ENCODE results near the gene FCHSD2.
"Not testable (repeated sequence)": the region's sequence is repeated elsewhere in the genome, so short reads cannot be mapped to it uniquely, and the experiment has no call there.

FCHSD2 gene

DNA sequence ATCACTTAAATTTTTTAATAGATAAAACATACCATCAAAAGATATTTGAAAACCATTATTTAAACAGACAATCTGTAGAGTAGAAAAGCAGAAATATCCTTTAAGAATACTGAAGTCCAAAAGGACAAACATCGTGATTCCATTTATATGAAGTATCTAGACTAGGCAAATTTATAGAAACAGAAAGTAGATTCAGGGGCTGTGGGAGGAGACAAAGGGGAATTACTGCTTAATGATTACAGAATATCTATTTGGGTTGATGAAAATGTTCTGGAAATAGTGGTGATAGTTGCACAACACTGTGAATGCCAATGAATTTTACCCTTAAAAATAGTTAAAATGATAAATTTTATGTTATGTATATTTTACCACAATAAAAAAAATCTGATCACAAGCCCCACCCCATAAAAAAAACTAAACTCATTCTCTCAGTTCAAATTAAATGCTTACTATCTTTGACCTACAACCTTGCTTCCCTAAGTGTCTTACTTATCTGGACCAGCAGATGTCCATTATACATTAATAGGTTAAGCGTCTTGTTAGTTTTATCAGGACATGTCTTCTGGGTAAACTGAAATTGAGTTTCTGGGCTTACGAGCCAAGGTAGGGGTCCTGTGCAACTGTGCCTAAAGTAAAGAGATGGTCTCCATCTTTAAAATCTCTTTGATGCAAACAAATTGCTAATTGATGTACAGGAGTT is 86.3 kb downstream of the FCHSD2 start:
- no peak for DNase-seq

DNA sequence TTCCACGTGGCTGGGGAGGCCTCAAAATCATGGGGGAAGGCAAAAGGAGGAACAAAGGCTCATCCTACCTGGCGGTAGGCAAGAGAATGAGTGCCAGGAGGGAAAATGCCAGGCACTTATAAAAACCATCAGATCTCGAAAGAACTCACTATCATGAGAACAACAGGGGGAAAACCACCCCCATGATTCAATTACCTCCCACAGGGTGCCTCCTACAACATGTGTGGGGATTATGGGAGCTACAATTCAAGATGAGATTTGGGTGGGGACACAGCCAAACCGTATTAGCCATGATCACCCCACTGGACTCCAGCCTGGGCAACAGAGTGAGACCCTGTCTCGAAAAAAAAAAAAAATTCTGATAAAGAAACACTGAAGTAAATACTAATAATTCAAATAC is 87.1 kb downstream of the FCHSD2 start:
- DNase-seq = no peak

DNA sequence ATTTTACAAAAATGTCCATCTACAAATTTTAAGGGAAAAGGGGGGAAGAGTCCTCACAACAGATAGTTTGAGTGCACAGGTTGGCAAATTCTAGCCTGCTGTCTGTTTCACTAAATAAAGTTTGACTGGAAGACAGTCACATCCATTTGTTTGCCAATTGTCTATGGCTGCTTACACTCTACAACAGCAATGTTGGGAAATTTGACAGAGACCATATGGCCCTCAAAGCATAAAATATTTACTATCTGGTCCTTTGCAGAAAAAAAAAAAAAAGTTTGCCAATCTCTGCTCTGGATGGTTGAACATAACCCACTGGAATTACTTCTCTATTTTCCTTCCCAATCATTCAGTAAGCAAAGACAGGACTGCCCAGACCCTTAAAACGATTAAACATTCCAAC is 88.2 kb downstream of the FCHSD2 start:
- DNase-seq = no peak

DNA sequence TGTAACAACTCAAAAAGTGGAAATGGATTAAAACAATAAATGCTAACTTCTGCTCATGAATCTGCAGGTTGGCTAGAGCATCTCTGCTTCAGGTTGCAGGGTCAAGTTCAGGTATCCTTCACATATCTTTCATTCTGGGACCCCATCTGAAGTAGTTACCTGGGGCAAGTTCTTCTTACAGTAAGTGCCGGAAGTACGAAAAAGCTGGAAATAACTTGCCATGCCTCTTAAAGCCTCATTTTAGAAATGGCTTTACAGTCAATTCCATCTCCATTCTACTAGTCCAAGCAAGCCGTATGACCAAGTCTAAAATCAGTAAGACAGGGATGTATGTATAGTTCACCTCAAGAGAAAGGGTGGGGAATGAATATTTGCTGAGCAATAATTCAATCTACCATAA is 93.7 kb downstream of the FCHSD2 start:
- DNase-seq = no peak

DNA sequence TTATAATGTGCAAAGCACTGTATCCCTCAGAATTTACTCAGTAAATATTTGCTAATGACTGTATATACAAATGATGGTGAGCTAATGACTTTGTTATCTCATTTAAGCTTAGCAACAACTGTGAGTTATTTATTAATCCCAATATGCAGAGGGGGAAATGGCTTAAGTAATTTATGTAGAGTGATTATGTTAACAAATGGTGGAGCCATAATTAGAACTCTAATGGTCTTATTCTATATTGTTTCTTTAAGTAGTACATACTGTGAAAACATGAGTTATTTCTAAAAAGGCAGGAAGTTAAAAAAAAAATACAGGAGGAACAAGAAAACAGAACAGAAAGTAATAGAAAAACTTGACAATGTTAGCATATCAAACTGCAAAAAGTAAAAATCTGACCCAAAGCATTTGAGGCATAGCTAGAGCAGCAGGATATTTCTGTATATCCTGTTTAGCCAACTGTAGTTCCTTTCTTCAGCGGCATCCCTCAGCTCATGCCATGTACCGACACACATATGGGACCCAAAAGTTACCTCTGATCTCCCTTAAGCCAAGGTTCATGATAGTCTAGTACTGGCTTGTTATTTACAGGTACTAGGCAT is 94.2 kb downstream of the FCHSD2 start:
- no peak for DNase-seq

DNA sequence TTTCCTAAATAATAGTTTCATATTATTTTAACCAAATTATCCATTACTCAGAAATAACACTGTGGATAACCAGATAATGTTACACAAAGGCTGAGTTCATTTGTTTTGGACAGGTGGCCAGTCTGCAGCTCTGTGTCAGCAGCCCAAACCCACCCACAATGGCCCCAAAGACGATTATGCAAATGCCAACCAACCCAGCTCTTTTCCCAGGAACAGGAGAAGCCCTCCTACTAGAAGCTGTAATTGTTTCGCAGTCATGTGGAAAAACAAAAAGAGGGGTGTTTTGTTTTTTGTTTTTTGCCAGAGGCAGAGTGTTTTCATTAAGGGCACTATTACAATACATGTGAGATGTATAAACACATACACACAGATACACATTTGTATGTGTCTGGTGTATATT is 102.1 kb downstream of the FCHSD2 start:
- no peak for DNase-seq

DNA sequence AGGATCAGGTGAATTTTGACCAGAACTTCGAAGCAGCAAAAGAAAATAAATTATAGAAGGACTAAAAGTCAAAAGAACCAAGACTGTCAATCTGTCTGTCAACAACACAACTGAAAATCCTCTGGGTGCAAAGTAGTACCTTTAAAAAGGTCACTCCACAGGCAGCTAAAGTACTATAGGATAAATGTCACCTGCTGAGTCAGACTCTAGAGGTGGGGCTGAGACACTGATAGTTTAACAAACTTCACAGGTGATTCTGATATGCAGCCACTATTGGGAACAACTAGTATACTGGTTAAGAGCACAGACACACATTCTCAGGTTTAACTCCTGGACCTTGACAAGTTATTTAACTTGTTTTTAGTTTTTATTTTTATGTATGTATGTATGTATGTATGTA is 107.3 kb downstream of the FCHSD2 start:
- no peak for DNase-seq

DNA sequence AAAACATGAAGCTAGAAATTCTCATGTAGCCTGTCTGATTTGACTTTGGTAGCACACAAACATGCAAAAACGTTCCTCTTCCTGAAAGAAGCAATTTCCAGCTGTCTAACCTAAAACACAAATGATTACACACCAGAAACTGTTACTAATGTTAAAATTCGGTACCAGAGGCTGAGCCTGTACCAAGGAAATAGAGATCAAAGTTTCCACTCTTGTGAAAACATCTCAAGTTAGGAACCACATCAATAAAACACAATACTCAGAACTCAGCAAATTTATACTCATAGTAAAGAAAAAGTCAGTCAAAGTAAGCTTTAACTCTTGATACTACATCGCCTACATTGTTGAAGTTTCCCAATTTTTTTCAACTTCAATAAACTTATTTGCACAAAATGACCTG is 107.8 kb downstream of the FCHSD2 start:
- DNase-seq = no peak

DNA sequence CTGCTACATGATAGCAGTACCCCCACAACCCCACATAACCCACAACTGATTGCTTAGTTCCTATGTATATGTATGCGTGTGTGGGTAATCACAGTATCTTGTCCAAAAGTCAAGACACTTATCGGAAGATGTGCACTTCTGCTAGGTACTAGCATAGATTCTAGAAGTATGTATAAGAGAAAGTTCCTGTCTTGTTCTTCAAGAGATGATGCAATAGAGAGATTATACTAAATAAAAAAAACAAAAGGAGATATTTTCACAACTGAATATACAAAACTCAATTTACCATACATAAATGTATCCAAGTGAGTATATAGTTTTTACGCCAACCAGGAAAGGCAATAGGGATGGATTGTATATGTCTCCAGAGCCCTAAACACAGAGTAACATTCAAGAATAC is 112.0 kb downstream of the FCHSD2 start:
- no peak for DNase-seq

DNA sequence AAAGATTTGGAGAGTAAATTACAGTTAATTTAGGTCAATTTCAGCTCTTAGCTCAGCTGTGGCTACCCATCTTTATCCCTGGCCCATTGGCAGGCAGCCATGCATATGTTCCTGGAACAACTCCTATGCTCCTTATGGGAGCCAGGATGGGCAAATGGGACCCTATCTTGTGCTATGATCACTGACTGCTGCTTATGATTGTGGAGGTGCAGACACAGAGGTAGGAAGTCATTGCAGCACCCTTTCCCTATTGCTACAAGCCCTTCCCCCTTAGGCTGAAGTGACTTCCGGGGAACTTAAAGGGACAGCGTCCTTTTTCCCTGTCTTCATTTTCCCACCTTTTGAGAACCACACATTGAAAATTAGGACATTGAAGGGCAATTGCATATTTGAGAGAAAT is 112.7 kb downstream of the FCHSD2 start:
- DNase-seq = no peak

DNA sequence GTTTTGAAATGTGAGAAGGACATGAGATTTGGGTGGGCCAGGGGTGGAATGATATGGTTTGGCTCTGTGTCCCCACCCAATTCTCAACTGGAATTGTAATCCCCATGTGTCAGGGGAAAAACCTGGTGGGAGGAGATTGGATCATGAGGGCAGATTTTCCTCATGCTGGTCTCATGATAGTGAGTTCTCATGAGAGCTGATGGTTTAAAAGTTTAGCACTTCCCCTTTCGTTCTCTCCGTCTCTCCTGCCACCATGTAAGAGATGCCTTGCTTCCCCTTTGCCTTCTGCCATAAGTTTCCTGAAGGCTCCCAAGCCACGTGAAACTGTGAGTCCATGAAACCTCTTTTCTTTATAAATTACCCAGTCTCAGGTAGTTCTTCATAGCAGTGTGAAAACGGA is 113.5 kb downstream of the FCHSD2 start:
- DNase-seq = no peak

DNA sequence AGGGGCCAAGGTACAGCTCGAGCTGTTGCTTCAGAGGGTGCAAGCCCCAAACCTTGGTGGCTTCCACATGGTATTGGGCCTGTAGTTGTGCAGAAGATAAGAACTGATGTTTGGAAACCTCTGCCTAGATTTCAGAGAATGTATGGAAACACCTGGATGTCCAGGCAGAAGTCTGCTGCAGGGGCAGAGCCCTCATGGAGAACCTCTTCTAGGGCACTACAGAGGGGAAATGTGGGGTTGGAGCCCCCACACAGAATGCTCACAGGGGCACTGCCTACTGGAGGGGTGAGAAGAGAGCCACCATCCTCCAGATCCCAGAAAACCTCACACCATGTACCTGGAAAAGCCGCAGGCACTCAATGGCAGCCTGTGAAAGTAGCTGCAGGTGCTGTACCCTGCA is 114.3 kb downstream of the FCHSD2 start:
- DNase-seq = not testable (repeated sequence)

DNA sequence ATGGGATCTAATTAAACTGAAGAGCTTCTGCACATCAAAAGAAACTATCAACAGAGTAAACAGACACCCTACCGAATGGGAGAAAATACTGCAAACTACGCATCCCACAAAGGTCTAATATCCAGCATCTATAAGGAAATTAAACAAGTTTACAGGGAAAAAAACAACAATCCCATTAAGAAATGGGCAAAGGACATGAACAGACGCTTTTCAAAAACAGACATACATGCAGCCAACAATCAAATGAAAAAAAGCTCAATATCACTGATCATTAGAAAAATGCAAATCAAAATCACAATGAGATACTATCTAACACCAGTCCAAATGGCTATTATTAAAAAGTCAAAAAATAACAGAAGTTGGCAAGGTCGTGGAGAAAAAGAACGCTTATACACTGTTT is 117.5 kb downstream of the FCHSD2 start:
- no peak for DNase-seq

DNA sequence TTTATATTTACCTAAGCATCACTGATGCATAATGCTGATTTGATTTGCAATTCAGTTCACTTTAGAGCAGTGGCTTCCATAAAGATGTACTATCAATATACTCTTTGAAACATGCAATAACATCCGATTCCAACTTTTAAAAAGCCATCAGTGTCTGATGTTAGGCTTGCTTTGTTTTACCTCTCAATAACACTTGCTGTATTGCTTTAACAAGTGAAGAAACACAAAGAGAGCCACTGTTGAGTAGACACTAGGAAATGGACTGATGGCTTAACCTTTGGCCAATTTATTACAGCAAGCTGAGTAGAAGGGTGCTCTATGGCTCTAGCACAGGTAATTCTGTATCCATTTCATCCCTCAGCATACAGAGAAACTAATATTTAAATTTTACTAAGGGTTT is 122.1 kb downstream of the FCHSD2 start:
- no peak for DNase-seq

DNA sequence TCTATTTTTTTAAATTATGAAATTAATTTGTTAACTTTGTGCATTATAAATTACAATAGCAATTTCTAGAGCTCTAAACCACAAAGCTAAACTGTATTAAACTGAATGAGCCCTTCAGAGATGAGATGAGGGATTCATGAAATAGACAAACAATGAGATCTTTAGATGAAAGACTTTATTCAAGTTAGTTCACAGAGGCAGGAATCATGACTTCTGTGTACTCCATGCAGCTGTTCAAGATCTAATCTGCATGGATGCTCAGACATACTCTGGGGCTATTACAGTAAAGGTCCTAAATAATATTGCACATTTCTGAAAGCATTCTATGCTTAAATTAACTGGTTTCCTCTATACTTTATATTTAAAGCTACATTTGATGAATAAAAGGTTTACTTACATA is 122.7 kb downstream of the FCHSD2 start:
- DNase-seq = no peak

DNA sequence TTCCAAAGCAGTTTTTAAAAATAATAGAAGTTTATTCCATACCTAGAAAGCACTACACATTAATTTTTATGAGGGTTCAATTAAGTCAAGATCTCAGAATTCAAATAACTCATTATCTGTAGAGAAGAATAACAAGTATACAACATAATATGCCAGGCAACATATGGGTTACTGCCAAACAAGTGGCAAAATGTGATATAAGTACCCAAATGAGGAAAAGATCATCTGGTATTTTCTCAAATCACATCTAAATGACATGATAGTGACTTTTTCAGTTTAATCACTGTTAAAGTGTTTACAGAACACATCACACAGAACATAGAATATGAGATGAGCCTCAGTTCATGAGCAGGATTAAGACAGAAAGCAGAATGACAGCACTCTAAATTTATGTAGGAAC is 123.3 kb downstream of the FCHSD2 start:
- DNase-seq = no peak

DNA sequence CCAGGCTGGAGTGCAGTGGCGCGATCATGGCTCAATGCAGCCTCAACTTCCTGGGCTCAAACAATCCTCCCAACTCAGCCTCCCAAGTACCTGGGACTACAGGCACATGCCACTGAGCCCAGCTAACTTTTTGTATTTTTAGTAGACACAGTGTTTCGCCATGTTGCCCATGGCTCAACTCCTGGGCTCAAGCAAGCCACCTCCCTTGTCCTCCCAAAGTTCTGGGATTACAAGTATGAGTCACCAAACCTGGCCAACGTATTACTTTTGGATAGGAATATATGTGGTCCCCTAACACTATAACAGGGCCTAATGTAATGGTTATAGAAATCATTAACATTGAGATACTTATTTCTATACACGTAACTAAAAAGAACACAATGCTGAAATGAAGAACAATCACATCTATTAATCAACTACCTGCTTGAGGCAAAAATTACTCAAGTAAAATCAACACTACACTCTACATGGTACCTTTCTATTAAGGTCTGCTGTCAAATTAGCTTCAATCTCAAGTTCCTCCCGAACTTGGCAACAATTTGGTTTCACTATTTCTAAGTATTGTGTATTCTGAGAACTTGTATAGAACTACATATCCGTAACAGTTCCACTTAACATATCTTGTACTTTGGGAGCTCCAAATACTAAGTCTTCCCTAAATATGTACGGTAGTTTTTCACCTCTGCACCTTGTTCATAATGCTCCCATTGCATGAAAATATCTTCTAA is 124.9 kb downstream of the FCHSD2 start:
- DNase-seq = no peak

DNA sequence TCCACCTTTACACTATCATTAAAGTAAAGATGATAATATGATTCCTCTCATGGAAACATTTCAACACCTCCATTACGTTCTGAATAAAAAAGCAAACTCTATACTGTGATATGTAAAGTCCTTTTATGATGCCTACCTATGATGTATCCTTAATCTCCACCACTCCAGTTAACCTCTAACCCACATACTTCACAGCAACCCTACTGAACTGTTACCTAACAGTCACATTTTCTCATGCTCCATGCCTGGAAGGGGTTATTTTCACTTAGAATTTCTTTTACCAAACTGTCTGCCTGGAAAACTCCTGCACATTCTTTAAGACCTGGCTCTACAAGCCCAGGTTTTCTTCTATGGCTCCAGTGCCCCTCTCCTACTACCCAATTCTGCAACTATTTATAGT is 129.1 kb downstream of the FCHSD2 start:
- DNase-seq = no peak

DNA sequence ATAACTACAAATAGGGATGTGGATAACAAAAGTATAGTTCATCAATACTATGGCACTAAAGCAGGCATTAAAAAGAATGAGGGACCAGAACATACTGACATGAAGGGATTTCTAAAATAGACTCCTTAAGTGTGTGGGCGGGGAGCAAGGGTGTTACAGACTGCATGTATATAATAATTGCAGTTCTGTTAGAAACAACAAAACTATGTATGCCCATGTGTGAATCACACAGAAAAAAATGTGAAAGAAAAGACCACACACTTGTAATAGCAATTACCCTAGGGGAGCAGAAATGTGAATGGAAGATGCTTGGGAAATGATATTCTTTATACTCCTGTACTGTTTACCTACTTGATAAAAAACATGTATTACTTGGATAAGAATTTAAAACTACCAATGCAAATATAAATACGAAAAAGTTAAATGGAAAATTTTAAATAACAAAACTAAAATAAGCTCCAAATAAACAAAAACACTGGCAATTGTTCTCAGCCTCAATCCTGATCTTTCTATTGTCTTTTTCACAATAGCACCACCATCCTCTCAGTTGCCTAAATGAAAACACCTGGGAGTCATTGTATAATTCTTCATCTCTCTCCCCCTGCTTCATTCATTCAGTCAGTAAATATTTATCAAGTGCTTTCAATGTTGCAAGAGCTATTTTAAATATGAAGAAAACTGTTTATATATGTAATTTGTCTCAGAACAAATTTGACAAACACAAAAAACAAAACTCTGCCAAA is 129.8 kb downstream of the FCHSD2 start:
- no peak for DNase-seq

DNA sequence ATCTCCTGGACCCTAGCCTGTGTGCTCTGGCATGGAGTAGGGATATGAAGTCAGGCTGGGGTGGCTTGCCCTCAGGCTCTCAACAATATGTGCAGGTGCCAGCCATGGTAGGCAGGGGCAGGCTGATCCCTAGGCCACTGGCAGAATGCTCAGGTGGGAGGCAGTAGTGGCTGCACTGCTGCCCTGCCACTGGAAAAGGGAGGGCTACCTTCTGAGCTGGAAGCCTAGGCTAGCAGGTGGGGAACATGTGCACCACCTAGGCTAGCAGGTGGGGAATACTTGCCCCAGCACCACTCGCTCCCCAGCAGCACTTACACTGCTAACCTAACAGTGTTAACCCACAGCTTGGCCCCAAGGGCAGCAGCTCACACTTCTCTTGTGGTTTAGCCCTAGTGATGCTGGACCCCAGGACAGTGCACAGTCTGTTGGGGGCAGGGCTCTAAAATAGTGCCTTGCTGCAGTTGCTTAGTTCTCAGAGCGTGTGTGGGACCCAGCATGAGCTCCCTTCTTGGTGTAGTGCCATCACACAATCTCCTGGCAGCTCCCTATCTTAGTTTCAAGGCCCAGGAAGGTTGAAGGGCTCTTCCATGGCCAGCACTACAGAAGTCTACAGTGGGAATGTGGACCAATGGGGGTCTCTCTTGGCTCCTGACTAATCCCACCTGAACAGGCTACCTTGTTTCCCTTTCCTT is 130.8 kb downstream of the FCHSD2 start:
- no peak for DNase-seq

DNA sequence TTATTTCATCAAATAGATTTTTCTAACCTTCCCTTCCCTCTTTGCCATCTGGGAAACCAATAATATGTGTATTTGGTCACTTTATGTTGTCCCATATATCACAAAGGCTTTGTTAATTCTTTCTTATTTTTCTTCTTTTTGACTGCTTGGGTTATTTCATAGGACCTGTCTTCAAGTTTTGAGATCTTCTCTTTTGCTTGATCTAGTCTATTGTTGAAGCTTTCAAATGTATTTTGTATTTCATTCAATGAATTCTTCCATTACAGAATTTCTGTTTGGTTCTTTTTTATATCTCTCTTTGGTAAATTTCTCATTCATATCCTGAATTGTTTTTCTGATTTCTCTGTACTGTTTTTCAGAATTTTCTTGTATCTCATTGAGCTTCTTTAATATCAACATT is 132.1 kb downstream of the FCHSD2 start:
- DNase-seq = no peak

DNA sequence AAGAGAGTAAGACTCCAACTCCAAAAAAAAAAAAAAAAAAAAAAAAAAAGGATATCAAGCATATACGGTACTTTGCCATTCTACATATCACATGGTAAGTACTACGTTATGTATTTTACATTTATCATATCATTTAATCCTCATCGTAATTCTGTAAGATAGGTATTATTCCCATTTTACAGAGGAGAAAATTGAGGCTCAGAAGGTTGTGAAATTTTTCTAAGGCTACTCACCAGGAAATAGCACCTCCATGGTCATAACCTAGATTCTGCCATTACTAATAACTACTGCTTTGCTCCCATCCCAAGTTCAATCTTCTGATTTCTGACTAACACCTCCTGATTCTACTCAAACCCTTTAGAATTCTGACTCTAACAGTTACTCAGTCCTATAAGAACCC is 138.0 kb downstream of the FCHSD2 start:
- no peak for DNase-seq

DNA sequence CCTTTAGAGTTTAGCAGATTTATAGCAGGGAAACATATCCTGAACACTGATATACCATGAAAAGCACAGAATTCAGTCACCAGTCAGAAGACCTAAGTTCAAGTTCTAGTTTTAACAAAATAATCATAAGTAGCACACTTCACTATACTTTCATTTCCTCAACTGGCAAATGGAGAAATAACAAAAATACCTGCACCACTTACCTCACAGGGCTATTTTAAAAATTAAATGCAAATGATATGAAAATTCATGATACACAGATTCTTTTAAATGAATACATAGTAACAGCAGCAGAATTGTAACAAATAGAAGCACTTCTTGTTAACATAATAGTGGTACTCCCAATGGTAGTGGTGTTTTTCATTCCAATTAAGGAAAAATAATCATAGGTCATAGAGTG is 139.0 kb downstream of the FCHSD2 start:
- DNase-seq = no peak
